Measurements from ENCODE around the gene DLG2.

- TF ChIP-seq CTCF (IDR thresholded peaks at IDR 0.05; ENCODE audit: insufficient read depth, low read length): no peak
- no peak for TF ChIP-seq POLR2AphosphoS5 (IDR thresholded peaks at IDR 0.05; ENCODE audit: low read depth)
Measured at GRCh38 chr11:84455691-84456090, 1171.5 kb downstream of the DLG2 start.
